SIG-M5 treated with dmso at 0.1 percent for 504 hours (cell line): ENCODE results near the gene KLK7.
"Not testable (repeated sequence)": the region's sequence is repeated elsewhere in the genome, so short reads cannot be mapped to it uniquely, and the experiment has no call there.

ENCODE experiments used
- DNase-seq: peaks from one replicate; lab custom pipeline; 2025; ENCODE audit not compliant: unreplicated experiment; lab: John Stamatoyannopoulos, UW

Gene KLK7

DNA sequence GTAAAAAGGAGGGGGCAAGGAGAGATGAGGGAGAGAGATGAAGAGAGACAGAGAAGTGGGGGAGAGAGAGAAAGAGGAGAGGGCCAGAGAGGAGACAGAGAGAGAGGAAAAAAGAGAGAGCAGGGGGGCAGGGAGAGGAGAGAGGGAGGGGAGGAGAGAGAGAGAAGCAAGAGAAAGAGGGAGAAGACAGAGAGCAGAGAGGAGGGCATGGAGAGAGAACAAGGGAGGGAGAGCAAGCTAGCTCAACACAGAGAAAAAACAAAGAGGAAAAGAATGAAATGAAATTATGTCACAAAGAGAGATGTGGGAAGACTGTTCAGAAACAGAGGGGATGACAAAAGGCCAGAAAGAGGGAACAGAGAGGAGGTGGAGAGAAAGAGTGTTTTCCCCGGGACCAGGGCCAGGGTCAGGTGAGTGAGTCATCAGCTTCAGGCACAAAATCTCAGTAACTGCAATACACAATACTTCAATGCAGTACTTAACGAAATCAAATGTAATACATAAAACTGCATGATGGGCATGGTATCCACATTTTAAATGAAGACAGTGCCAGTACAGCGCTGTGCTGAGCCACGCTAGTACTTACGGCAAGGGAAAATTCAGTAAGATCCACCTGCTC is 4.8 kb downstream of the KLK7 start:
- DNase-seq: no peak

DNA sequence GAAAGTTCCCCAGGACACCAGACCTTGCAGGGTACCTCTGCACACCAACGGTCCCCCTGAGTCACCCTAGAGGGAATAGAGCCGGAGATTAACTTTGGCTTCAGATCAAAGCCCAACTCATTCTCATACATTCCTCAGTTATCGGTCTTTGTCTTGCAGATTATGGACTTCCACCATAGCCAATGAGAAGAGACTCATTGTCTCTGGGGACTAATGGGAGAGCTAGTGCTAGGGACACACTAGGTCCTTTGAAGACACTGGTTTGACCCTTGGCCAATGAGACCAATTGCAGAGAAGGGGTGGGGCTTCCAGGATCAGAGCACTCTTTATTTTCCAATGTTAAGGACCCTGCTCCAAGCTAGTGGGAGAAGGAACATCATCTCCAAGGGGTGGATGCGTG is 6.1 kb downstream of the KLK7 start:
- DNase-seq: no peak

DNA sequence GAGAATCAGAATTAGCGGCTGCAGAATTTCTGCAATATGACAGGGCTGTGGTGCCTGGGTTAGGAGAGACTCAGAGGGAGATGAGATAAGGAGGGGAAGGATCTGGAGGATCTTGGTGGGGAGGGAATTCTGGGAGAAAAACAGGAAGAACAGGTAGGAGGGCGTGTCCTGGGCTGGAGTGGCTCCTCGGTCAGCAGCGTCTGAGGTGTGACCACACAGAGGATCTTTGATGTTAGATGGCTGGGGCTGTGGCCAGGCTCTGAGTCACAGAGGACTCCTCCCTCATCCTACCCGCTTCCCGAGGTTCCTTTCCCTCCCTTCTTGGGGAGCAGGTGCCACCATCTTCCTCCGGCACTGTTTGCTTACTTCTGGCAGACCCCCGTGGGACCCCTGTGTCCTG is 8.0 kb downstream of the KLK7 start:
- peak; percentile 17 for DNase-seq

DNA sequence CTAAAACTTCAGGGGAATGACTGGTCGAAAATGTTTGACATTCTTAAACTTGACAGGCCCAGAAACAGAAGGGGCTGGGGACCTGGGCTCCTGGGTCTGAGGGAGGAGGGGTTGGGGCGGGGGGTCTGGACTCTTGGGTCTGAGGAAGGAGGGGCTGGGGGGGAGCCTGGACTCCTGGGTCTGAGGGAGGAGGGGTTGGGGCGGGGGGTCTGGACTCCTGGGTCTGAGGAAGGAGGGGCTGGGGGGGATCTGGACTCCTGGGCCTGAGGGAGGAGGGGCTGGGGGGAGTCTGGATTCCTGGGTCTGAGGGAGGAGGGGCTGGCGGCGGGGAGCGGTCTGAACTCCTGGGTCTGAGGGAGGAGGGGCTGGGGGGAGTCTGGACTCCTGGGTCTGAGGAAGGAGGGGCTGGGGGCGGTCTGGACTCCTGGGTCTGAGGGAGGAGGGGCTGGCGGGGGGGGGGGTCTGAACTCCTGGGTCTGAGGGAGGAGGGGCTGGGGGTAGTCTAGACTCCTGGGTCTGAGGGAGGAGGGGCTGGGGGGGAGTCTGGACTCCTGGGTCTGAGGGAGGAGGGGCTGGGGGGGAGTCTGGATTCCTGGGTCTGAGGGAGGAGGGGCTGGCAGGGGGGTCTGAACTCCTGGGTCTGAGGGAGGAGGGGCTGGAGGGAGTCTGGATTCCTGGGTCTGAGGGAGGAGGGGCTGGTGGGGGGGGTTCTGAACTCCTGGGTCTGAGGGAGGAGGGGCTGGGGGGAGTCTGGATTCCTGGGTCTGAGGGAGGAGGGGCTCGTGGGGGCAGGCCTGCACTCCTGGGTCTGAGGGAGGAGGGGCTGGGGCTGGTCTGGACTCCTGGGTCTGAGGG is 8.8 kb downstream of the KLK7 start:
- no peak for DNase-seq

DNA sequence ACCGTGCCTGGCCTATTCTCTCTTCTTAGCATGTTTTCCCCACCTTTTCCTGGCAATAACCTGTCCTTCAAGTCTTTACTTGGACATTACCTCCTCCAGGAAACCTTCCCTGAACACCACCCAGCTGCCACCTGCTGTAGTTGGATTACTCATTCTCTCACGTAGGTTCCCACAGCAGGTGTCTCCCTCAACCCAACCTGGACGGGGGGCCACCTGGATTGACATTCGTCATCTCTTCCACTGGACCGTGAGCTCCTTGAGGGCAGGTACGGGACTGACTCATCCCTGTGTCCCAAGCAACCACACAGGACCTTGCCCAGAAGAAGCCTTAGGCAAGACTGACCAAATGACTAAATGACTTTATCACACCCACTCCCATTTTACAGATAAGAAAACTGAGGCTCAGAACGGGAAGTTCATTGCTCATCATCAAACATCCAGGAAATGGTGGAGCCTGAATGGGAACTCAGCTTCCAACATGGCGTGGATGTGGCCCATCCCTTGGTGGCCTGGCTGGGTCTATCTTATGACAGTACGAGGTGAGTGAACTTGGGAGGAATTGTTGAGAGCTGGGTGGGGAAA is 10.8 kb downstream of the KLK7 start:
- DNase-seq: no peak

DNA sequence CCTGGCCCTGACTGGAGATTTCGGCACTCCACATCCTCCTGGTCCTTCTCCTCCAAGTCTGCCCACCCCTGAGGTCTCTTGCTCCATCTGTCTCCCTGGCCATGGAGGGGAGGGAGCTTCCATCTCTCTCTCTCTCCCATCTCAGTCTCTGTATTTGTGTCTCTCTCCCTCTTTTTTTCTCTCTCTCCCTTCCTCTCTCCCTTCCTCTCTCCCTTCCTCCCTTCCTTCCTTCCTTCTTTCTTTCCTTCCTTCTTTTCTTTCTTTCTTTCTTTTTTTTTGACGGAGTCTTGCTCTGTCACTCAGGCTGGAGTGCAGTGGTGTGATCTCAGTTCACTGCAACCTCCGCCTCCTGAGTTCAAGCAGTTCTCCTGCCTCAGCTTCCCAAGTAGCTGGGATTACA is 13.9 kb downstream of the KLK7 start:
- DNase-seq: not testable (repeated sequence)

DNA sequence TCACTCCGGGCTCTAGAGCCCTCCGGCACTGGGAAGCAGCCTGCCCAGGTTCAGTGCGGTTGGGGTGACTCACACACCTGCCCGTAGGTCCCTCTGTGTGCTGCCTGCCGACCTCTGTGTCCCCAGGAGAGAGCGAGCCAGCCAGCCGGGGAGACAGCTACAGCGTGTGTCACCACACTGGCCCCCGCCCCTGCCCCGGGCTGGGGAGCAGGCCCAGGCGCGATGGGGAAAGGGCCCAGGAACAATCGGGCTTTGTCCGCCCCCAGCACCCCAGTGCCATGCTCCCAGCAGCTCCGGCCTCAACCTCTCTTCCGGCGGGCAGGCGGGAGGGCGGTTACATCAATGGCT is 14.3 kb downstream of the KLK7 start, which contains the start of gene KLK6:
Gene KLK6 (minus strand): TSS at position 179 of the 348 bp plus-strand sequence. CDS start 1,487 bp downstream, outside the sequence.
- DNase-seq: peak; percentile 5

DNA sequence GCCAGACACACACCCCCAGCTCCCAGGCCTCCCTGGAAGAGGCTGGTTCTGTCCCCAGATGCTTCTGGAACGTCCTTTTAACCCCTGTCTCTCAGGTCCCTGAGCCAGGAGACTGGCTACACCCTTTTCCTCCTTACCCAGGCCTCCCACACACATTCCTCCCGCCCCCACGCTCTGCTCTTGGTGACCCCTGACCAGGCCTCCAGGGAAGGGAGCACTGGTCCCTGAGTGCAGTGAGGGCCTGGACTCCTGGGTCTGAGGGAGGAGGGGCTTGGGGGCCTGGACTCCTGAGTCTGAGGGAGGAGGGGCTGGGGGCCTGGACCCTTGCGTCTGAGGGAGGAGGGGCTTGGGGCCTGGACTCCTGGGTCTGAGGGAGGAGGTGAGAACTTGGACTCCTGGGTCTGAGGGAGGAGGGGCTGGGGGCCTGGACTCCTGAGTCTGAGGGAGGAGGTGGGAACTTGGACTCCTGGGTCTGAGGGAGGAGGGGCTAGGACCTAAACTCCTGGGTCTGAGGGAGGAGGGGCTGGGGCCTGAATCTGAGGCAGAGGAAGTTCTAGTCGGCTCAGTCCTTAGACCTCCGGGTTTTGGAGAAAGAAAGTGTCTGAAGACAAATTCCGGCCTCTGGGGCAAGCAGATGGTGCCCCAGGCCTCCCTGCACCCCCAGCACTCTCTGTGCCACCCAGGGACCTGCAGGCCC is 14.9 kb downstream of the KLK7 start:
- no peak for DNase-seq

DNA sequence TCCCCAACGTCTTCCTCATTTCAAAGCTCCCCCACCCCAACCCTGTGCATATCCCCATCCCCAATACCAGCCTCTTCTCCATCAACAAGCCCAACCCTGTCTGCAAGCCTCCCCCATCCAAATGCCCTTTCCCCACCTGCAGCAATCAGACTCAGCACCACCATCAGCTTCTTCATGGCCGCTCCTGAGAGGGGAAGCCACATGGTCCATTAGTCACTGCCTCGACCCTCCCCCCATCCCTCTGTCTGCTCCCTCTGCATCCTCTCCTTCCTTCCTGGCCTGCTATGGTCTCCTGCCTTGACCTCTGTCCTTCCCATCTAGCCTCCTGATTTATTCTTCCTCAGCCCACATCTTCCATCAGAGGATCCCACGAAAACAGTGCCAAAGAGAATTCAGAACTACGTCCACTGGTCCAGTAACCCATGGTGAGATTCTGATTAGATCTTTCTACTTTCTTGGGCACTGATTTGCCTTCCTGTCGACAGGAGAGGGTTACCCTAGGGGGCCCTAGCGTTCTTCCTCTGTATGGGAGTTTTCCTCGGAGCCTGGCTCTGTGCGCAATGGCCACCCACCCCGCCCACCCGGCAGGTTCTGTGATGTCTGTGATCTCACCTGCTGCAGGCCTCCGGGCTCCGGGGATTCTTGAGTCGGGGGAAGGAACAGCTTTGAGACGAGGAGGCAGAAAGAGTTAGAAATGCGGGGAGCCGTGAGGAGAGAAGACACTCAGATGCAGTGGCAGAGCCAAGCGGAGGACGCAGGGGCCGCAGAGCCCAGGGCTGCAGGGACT is 15.6 kb downstream of the KLK7 start:
- DNase-seq: no peak

DNA sequence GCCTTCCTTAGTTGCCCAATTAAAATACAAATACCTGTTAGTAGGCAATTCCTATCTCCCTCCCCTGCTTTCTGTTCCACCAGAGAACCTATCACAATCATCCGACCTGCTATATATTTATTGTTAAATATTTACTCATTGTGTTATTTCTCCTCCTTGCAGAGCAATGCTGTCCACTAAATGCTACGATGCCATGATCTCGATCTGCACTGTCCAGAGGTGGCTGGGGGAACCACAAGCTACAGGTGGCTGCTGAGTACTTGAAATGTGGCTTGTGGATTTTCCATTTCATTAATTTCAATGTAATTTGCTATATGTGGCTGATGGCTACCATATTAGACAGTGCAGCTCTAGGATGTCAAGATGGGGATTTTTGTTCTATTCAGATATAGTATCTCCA is 19.5 kb downstream of the KLK7 start:
- no peak for DNase-seq

DNA sequence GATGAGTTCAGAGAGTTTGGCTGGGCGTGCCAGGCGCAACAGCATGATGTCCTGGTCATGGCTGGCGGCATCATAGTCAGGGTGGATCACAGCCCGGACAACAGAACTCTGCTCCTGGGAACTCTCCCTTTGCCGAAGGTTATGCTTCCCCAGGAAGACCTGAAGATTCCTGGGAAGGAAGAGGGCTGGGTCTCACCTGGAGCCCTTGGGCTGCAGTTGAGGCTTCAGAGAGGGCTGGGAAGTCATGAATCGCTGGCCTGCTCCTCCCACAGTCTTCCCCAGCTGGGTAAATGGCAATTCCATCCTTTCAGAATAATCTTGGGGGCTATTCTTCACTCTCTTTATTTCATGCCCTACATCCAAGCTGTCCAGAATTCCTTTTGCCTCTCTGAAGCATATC is 20.3 kb downstream of the KLK7 start:
- DNase-seq: no peak

DNA sequence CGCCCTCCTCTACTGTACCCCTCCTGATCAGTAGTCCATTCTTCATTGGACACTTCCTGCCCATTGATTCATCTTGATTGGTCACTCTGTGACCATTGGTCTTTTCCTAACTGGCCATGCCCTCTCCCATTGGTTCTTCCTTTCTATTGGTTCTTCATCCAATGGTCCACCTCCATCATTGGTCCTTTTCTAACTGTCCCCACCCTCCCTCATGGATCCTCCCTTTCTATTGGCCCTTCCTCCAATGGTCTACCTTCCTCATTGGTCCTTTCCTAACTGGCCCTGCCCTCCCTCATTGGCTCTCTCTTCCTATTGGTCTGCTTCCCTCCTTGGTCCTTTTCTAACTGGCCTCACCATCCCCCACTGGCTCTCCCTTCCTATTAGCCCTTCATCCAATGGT is 21.5 kb downstream of the KLK7 start:
- DNase-seq: no peak

DNA sequence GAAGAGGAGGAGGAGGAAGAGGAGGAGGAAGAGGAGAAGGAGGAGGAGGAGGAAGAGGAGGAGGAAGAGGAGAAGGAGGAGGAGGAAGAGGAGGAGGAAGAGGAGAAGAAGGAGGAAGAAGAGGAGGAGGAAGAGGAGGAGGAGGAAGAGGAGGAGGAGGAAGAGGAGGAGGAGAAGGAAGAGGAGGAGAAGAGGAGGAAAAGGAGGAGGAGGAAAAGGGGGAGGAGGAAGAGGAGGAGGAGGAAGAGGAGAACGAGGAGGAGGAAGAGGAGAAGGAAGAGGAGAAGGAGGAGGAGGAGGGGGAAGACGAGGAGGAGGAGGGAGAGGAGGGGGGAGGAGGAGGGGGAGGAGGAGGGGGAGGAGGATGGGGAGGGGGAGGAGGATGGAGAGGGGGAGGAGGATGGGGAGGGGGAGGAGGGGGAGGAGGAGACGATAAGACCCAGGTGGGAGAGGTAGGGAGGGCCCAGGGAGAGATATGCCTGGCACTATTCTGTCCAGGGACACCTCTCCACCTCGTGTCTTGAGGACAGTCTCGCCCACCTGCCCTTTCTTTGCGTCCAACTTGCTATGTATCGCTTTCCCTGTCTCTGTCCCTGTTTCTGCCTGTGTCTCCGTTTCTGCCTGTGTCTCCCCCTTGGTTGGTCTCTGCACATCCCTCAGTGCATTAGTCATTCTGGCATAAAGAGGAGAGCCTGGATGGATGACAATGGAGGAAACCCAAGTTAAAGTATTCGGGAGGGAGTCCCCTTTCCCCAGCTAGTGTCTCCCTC is 23.8 kb downstream of the KLK7 start:
- DNase-seq: no peak

DNA sequence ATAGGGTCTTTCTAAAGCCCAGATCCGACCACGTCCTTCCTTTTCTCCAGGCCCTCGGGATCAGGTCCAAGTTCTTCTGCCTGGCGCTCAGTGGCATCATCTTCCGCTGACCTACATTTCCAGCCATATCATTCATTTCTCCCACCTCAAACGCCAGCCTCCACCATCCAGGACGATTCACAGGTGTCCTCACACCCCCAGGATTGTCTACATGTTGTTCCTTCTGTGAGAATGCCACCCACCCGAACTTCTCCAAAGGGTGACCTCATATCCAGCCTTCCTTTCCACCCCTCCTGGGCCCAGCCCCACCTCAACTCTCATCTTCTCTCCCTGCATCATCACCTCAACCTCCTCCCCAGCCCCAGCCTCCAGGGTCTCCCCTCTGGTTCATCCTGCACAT is 26.1 kb downstream of the KLK7 start:
- no peak for DNase-seq

DNA sequence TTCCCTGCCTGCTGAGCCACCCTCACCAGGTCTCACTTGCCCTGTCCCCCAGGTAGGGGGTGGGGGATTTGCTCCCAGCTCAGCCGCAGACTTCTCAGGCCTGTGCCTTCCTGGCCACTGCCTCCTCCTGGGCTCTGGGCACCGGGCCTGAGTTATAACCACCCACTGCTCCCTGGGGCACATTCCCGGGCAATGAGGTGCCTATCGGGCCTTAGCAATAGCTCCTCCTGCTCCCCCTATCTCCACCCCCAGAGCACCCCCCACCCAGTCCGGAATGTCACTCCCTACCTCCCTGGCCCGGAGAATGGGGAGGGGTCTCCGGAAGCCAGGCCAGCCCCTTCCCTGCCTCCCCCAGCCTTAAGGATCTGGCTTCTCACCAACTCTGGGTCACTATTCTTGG is 30.8 kb downstream of the KLK7 start, which contains the start of gene KLK5:
Gene KLK5 (minus strand): TSS at position 129 of the 400 bp plus-strand sequence. CDS start 381 bp downstream, outside the sequence.
- no peak for DNase-seq

DNA sequence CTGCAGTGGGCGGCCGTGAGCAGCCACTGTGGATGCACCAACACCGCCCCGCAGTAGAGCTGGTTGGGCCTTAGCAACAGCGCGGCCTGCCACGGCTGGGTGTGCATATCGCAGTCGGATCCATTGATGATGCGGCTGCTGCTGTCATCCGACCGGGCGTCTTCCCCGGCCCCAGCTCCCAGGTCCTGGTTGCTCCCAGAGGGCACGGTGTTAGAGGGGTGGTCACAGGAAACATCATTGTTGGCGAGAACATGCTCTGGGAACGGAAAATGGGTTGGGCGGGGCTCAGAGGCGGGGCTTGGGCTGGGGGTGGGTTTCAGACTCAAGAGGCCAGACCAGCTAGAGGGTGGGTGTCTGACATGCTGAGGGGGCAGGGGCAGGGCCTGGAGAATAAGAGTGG is 33.9 kb downstream of the KLK7 start:
- no peak for DNase-seq

DNA sequence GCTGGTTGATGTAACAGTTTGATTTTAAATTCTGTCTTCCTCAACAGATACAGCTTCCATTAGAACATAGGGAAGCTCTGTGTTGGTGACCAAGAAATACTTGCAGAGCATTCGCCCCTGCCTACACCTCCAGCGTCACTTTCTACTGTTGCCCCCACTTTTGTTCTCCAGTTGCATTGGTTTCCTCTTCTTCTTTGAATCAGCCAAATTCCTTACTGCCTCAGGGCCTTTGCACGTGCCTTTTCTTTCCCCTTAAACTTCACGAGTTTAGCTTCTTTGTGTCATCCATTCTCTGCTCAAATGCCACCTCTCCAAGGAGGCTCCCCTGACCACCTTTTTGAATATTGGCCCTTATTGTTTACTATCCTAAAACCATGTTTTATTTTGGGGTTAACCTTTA is 36.6 kb downstream of the KLK7 start:
- DNase-seq: no peak

DNA sequence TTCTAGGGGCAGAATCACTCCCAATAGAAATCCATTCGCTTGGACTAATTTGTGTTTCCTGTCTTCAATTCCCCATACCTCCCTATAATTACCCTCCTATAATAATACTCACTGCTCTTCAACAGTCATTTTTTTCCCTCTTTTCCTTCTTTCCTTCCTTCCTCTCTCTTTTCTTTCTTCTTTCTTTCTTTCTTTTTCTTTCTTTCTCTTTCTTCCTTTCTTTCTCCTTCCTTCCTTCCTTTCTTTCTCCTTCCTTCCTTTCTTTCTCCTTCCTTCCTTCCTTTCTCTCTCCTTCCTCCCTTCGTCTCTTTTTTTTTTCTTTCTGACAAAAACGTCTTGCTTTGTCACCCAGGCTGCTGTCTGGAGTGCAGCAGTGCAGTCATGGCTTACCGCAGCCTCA is 38.9 kb downstream of the KLK7 start:
- DNase-seq: no peak

DNA sequence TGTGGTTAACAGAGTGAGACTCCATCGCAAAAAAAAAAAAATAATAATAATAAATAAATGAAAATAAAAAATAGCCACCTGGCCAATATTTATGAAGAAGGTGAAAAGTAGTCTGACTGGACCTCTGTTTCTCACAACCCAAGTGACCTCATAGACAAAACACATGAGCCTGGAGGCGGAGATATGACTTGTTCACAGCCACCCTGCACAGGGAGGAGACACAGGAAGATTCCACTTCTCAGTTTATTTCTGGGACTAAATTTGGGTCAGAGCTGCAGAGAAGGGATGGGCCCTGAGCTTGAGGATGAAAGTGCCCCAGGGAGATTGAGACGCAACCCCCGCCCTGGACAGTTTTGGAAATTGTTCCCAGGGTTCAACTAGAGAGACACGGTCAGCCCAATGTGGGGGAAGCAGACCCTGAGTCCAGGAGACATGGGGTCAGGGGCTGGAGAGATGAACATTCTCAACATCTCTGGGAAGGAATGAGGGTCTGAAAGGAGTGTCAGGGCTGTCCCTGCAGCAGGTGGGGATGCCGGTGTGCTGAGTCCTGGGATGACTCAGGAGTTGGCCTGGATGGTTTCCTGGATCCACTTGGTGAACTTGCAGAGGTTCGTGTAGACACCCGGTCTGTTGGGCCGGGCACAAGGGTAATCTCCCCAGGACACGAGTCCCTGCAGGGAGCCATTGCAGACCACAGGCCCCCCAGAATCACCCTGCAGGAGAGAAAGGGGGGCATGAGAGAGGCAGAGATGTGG is 40.5 kb downstream of the KLK7 start:
- no peak for DNase-seq
